H1 (cell line): ENCODE results near the gene PGPEP1. TPM values are rescaled to one million over a fixed set of nuclear protein-coding genes. Genes with fewer than 3 reads are reported as not detected.
A peak's percentile ranks its signal among the peaks of the same experiment; 100 is the strongest.

Source experiments
- CTCF ChIA-PET: fragments of 300-600 bp; sonication (Branson Sonifier 250); formaldehyde crosslinking; loops from one replicate; lab custom pipeline; 2021; ENCODE audit not compliant: partially characterized antibody; lab: Charles Lee
- POLR2A ChIA-PET: fragments of 300-600 bp; sonication (Branson Sonifier 250); formaldehyde crosslinking; loops from one replicate; lab custom pipeline; 2021; ENCODE audit warnings: inconsistent platforms; ENCODE audit not compliant: partially characterized antibody; lab: Charles Lee
- DNase-seq, 2 experiments: peaks; one replicate each; pipeline versions ENCODE4 v3.0.0 to v3.0.0-alpha.2; 2010 to 2022; ENCODE audit warnings: low spot score in 2 of 2, low read depth in 1 of 2, mixed read lengths in 1 of 2
- FAIRE-seq: peaks from 2 replicates; lab custom pipeline; 2011; peaks lifted over from hg19 to GRCh38; lab: Jason Lieb, UNC
- H2AFZ ChIP-seq: 2 replicates; pipeline ENCODE4 v1.8.1; 2012; ENCODE audit warnings: low read length, inconsistent platforms
- H2AK5ac ChIP-seq: 2 replicates; pipeline ENCODE4 v1.6.1; 2013; ENCODE audit warnings: low read depth, low read length
- H2BK120ac ChIP-seq: replicated peaks from 2 replicates; pipeline ENCODE3; 2013; ENCODE audit warnings: low read depth, low read length, inconsistent platforms
- H2BK12ac ChIP-seq: 2 replicates; pipeline ENCODE4 v1.6.1; 2013; ENCODE audit warnings: low read depth, low read length
- H2BK15ac ChIP-seq: 2 replicates; pipeline ENCODE4 v1.6.1; 2013; ENCODE audit warnings: low read length
- H2BK20ac ChIP-seq: 2 replicates; pipeline ENCODE4 v1.6.1; 2013; ENCODE audit warnings: low read length
- H2BK5ac ChIP-seq: 2 replicates; pipeline ENCODE4 v1.6.1; 2013; ENCODE audit warnings: low read depth, low read length
- H3K14ac ChIP-seq: 2 replicates; pipeline ENCODE4 v1.6.1; 2013; ENCODE audit warnings: inconsistent platforms; ENCODE audit not compliant: insufficient read length
- H3K18ac ChIP-seq: 2 replicates; pipeline ENCODE4 v1.6.1; 2013; ENCODE audit warnings: low read length; ENCODE audit errors: extremely low read depth
- H3K23ac ChIP-seq: 2 replicates; pipeline ENCODE4 v1.6.1; 2013; ENCODE audit warnings: inconsistent platforms; ENCODE audit not compliant: insufficient read length
- H3K23me2 ChIP-seq: 2 replicates; pipeline ENCODE4 v1.6.1; 2013; ENCODE audit warnings: low read depth, low read length
- H3K27ac ChIP-seq: 2 replicates; pipeline ENCODE4 v1.6.1; 2011; ENCODE audit warnings: low read depth, low read length, inconsistent platforms
- H3K27me3 ChIP-seq, 4 experiments: replicated peaks in 1 of 4; 1 replicate in 1 of 4; 2 replicates in 3 of 4; pipeline versions ENCODE4 v1.6.1 to v1.8.1; 2011 to 2013; ENCODE audit warnings: low read length in 3 of 4, mild to moderate bottlenecking in 3 of 4, inconsistent platforms in 2 of 4, mixed read lengths in 2 of 4, moderate library complexity in 1 of 4; ENCODE audit not compliant: control insufficient read depth in 3 of 4, insufficient read depth in 3 of 4; ENCODE audit errors: extremely low read depth in 1 of 4
- H3K36me3 ChIP-seq, 4 experiments: 2 replicates each; pipeline versions ENCODE4 v1.6.1 to v1.8.1; 2011 to 2013; ENCODE audit warnings: mild to moderate bottlenecking in 4 of 4, low read length in 3 of 4, moderate library complexity in 2 of 4, control low read depth in 1 of 4, inconsistent platforms in 1 of 4; ENCODE audit not compliant: insufficient read depth in 4 of 4, control insufficient read depth in 2 of 4
- H3K4ac ChIP-seq: replicated peaks from 2 replicates; pipeline ENCODE3; 2013; ENCODE audit warnings: low read length, low read depth, mixed read lengths, inconsistent platforms; ENCODE audit not compliant: insufficient read length
- H3K4me1 ChIP-seq, 4 experiments: replicated peaks in 1 of 4; 1 replicate in 1 of 4; 2 replicates in 3 of 4; pipeline versions ENCODE4 v1.6.1 to v1.8.1; 2011 to 2013; ENCODE audit warnings: low read length in 3 of 4, inconsistent platforms in 2 of 4, mixed read lengths in 1 of 4; ENCODE audit not compliant: insufficient read depth in 4 of 4, control insufficient read depth in 3 of 4
- H3K4me2 ChIP-seq, 2 experiments: 2 replicates each; pipeline versions ENCODE4 v1.6.1 to v1.8.1; 2011 to 2013; ENCODE audit warnings: low read depth in 2 of 2, low read length in 2 of 2, control low read depth in 1 of 2, inconsistent platforms in 1 of 2, mild to moderate bottlenecking in 1 of 2; ENCODE audit not compliant: insufficient read depth in 1 of 2
- H3K4me3 ChIP-seq, 4 experiments: fragments of 200-600, 300-600 bp in 1 of 4; sonication (generic), shearing (Covaris generic), sonication (Bioruptor Twin) in 1 of 4; 2 replicates each; pipeline versions ENCODE4 v1.5.1 to v1.8.1; 2011 to 2016; ENCODE audit warnings: low read length in 4 of 4, low read depth in 3 of 4, control low read depth in 2 of 4, inconsistent platforms in 2 of 4, mild to moderate bottlenecking in 2 of 4, mixed read lengths in 1 of 4, moderate library complexity in 1 of 4; ENCODE audit not compliant: insufficient read depth in 2 of 4; ENCODE audit errors: extremely low read depth in 1 of 4
- H3K56ac ChIP-seq: replicated peaks from 2 replicates; pipeline ENCODE3; 2013; ENCODE audit warnings: low read depth, mild to moderate bottlenecking, mixed read lengths, low read length, inconsistent platforms; ENCODE audit not compliant: insufficient read length
- H3K79me1 ChIP-seq: 2 replicates; pipeline ENCODE4 v1.6.1; 2013; ENCODE audit warnings: low read depth, low read length, control low read depth
- H3K79me2 ChIP-seq, 2 experiments: 2 replicates each; pipeline versions ENCODE4 v1.6.1 to v1.8.1; 2012 to 2013; ENCODE audit warnings: low read length in 2 of 2, mild to moderate bottlenecking in 2 of 2, inconsistent platforms in 1 of 2; ENCODE audit not compliant: insufficient read depth in 2 of 2, control insufficient read depth in 1 of 2
- H3K9ac ChIP-seq, 4 experiments: replicated peaks in 1 of 4; 1 replicate in 1 of 4; 2 replicates in 3 of 4; pipeline versions ENCODE4 v1.6.1 to v1.8.1; 2011 to 2013; ENCODE audit warnings: low read depth in 3 of 4, low read length in 3 of 4, control low read depth in 2 of 4, mild to moderate bottlenecking in 2 of 4, moderate library complexity in 2 of 4, inconsistent platforms in 1 of 4; ENCODE audit errors: extremely low read depth in 1 of 4
- H3K9me3 ChIP-seq, 2 experiments: 2 replicates each; pipeline versions ENCODE4 v1.6.1 to v1.8.1; 2012 to 2013; ENCODE audit warnings: mild to moderate bottlenecking in 2 of 2, moderate library complexity in 2 of 2, control low read depth in 1 of 2, inconsistent platforms in 1 of 2, low read depth in 1 of 2, low read length in 1 of 2, mixed read lengths in 1 of 2; ENCODE audit not compliant: insufficient read depth in 2 of 2
- H4K20me1 ChIP-seq, 2 experiments: replicated peaks in 1 of 2; 2 replicates each; pipeline versions ENCODE3 to v1.8.1; 2011 to 2013; ENCODE audit warnings: inconsistent platforms in 2 of 2, low read length in 2 of 2, mild to moderate bottlenecking in 1 of 2; ENCODE audit not compliant: insufficient read depth in 2 of 2, control insufficient read depth in 1 of 2
- H4K5ac ChIP-seq: 2 replicates; pipeline ENCODE4 v1.6.1; 2013; ENCODE audit warnings: low read length, low read depth, mixed read lengths, inconsistent platforms; ENCODE audit not compliant: insufficient read length
- H4K8ac ChIP-seq: 2 replicates; pipeline ENCODE4 v1.8.0; 2013; ENCODE audit warnings: mild to moderate bottlenecking, moderate library complexity, low read length, inconsistent platforms; ENCODE audit not compliant: insufficient read depth; ENCODE audit errors: extremely low read depth
- H4K91ac ChIP-seq: replicated peaks from 2 replicates; pipeline ENCODE3; 2013; ENCODE audit warnings: low read length, mixed read lengths, inconsistent platforms; ENCODE audit not compliant: insufficient read length
- CEBPB ChIP-seq: IDR thresholded peaks from 2 replicates; pipeline ENCODE4 v1.6.1; 2012; ENCODE audit warnings: low read depth, low read length
- E2F6 ChIP-seq: IDR thresholded peaks from 2 replicates; pipeline ENCODE4 v1.6.1; 2012; ENCODE audit warnings: inconsistent platforms
- POU5F1 ChIP-seq: IDR thresholded peaks from 2 replicates; pipeline ENCODE4 v1.6.1; 2011; ENCODE audit warnings: low read depth, mild to moderate bottlenecking, low read length, moderate library complexity
- RAD21 ChIP-seq, 2 experiments: IDR thresholded peaks in 1 of 2; conservative IDR thresholded peaks in 1 of 2; 2 replicates each; pipeline ENCODE4 v1.6.1; 2011; ENCODE audit warnings: low read depth in 2 of 2, low read length in 2 of 2, improper control_type of control experiment in 1 of 2, inconsistent platforms in 1 of 2, mild to moderate bottlenecking in 1 of 2, moderate library complexity in 1 of 2
- RBBP5 ChIP-seq: IDR thresholded peaks from 2 replicates; pipeline ENCODE4 v1.7.1; 2012; ENCODE audit warnings: low read depth, mild to moderate bottlenecking, inconsistent platforms, low read length, moderate library complexity, borderline replicate concordance
- RFX5 ChIP-seq: IDR thresholded peaks from 2 replicates; pipeline ENCODE4 v1.6.1; 2011; ENCODE audit warnings: low read depth, low read length, improper control_type of control experiment, borderline replicate concordance
- SIX5 ChIP-seq: IDR thresholded peaks from 2 replicates; pipeline ENCODE4 v1.6.1; 2011; ENCODE audit warnings: mild to moderate bottlenecking, low read depth, low read length
- SUZ12 ChIP-seq: fragments of 200-600 bp; sonication (generic); IDR thresholded peaks from 2 replicates; pipeline ENCODE4 v1.6.1; 2012; ENCODE audit warnings: mild to moderate bottlenecking, inconsistent platforms, low read length, moderate library complexity, mixed read lengths
- USF2 ChIP-seq: IDR thresholded peaks from 2 replicates; pipeline ENCODE4 v1.6.1; 2011; ENCODE audit warnings: low read length, improper control_type of control experiment
- YY1 ChIP-seq: IDR thresholded peaks from 2 replicates; pipeline ENCODE4 v1.6.1; 2011; ENCODE audit warnings: low read depth, mild to moderate bottlenecking, low read length
- WGBS, 2 experiments: shearing (Covaris generic) in 1 of 2; methylation state at CpG; one replicate each; pipeline versions ENCODE4 v1.1.6 to v1.1.7; 2013 to 2015; ENCODE audit warnings: low lambda C conversion rate in 2 of 2, mixed read lengths in 2 of 2, inconsistent platforms in 1 of 2, low coverage in 1 of 2, missing lambda C conversion rate in 1 of 2; ENCODE audit not compliant: insufficient replicate concordance in 2 of 2, insufficient coverage in 1 of 2, insufficient read length in 1 of 2; ENCODE audit errors: extremely low coverage in 1 of 2, missing lambda C conversion rate in 1 of 2; 5-methylcytosine and 5-hydroxymethylcytosine counted together
- polyA plus RNA-seq, 7 experiments: library from polyadenylated mRNA; depleted of rRNA in 3 of 7; stranded (reverse) in 5 of 7; unstranded in 2 of 7; fragments of >200 nt in 5 of 7; fragments of 200-250 nt in 2 of 7; gene quantifications; 1 replicate in 5 of 7; 2 replicates in 1 of 7; 4 replicates in 1 of 7; pipeline versions ENCODE4 v1.2.1 to v1.2.3, GENCODE V29; 2011 to 2013; ENCODE audit warnings: missing spikeins in 2 of 7, mixed read lengths in 2 of 7
- total RNA-seq: library from RNA; stranded (reverse); fragmentation: NEBNext Ultra II Directional; extraction: Animal tissue kit (Norgen Biotek cat#: 25700); gene quantifications from 2 replicates; pipeline ENCODE4 v1.2.1, GENCODE V29; 2021
- TF ChIP-seq, protein P1 (sequence below): IDR thresholded peaks from 2 replicates; pipeline ENCODE4 v1.6.1; 2012; ENCODE audit warnings: inconsistent platforms

Gene PGPEP1
- total and polyA plus RNA-seq, 2 of the 8 experiments (the other 6 are each of a cell fraction or from before 2014, with no cell fraction given) = 17.0 to 33.4 TPM

GRCh38 chr19:18363787-18364186 lies 23.4 kb downstream of the PGPEP1 start:
- Histone ChIP-seq H3K4me2 (no peak overlapping the region), H3K4me1 (peaks cover 1 to 8% (median 6%) of the 10 kb centered on the region in 4 experiments; a peak in 5 of 7 replicates), H3K18ac (peak overlapping the region; percentile 71; the same call in 1 of the 2 replicates), H2BK12ac (peak overlapping the region; percentile 96; the same call in 1 of the 2 replicates), H4K20me1 (no peaks in the 10 kb centered on the region), H3K79me2 (no peaks in the 10 kb centered on the region), H2BK20ac (peak overlapping the region; percentile 72; the same call in 1 of the 2 replicates), H4K5ac (no peak overlapping the region), H2BK15ac (no peak overlapping the region), H3K14ac (no peak overlapping the region), H2AFZ (no peak overlapping the region), H3K9me3 (no peaks in the 10 kb centered on the region), H3K4me3 (no peak overlapping the region), H3K56ac (no peak overlapping the region), H3K36me3 (peaks cover 0 to 4% (median 2%) of the 10 kb centered on the region in 4 experiments; a peak in 2 of 8 replicates), H3K23me2 (no peaks in the 10 kb centered on the region), H2AK5ac (peak overlapping the region; percentile 25; the same call in 1 of the 2 replicates), H3K27me3 (no peaks in the 10 kb centered on the region), H4K8ac (no peak overlapping the region), H4K91ac (peak overlapping the region; percentile 63), H3K23ac (no peak overlapping the region), H3K4ac (no peak overlapping the region), H3K9ac (no peak overlapping the region), H3K27ac (no peak overlapping the region), H3K79me1 (no peaks in the 10 kb centered on the region), H2BK5ac (peak overlapping the region; percentile 89), H2BK120ac (peak overlapping the region; percentile 50)
- DNase-seq = no peak
- POLR2A ChIA-PET = interaction anchor here (0.8 to 4.0 kb wide), 9 partner anchors 11 to 83 kb away, joined by 3 to 20 read pairs (median 4); partner anchors contain the start of genes GDF15 and JUND
- CTCF ChIA-PET = interaction anchor here (0.7 to 4.7 kb wide), 9 partner anchors 12 to 62 kb away, joined by 3 to 27 read pairs (median 4); partner anchors contain the start of gene GDF15
- no peak for FAIRE-seq
- 92% methylated on average over 6 of the region's 6 CpGs; no CpG with 5 or more reads in 1 of the 2 experiments for whole genome bisulfite sequencing, 2 experiments
- TF ChIP-seq, protein P1, sequence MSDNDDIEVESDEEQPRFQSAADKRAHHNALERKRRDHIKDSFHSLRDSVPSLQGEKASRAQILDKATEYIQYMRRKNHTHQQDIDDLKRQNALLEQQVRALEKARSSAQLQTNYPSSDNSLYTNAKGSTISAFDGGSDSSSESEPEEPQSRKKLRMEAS = no peak
- TF ChIP-seq YY1 (no peak), E2F6 (no peak), RBBP5 (no peak), POU5F1 (no peak), SUZ12 (no peak), RAD21 (IDR thresholded peaks at IDR 0.05 in 1 of 2, conservative IDR thresholded peaks at IDR 0.05 in 1 of 2; ENCODE audit: low read depth in 2 of 2, low read length in 2 of 2) (no peak), CEBPB (no peak), USF2 (no peak), RFX5 (no peak), SIX5 (no peak)
